ENCODE data around the gene TCL1A.
"Not testable (repeated sequence)": the region's sequence is repeated elsewhere in the genome, so short reads cannot be mapped to it uniquely, and the experiment has no call there.

- not testable (repeated sequence) for TF ChIP-seq CTCF (IDR thresholded peaks at IDR 0.05; ENCODE audit: insufficient read depth, low read depth, low read length); EZH2 (IDR thresholded peaks at IDR 0.05; ENCODE audit: insufficient read depth, low read length)
Observed at GRCh38 chr14:95763032-95763431, 49.1 kb upstream of the TCL1A start.

Measured in astrocyte (in vitro differentiated cells and primary cell).